PC-9 (cell line): ENCODE data around the gene CNBD2. TPM values are rescaled to one million over a fixed set of nuclear protein-coding genes. Genes with fewer than 3 reads are reported as not detected.
A peak's percentile ranks its signal among the peaks of the same experiment; 100 is the strongest.

ENCODE experiments used
- BruUV-seq: library from RNA; stranded (reverse); fragments of 400-500 nt; replicated peaks from 2 replicates; lab custom pipeline; 2021; lab: Mats Ljungman, UMichigan
- CTCF ChIA-PET: fragments of 300-600 bp; sonication (Branson Sonifier 250); formaldehyde crosslinking; loops from one replicate; lab custom pipeline; 2022; ENCODE audit warnings: antibody characterized with exemption; lab: Charles Lee
- POLR2A ChIA-PET: fragments of 300-600 bp; sonication (Branson Sonifier 250); formaldehyde crosslinking; loops from one replicate; lab custom pipeline; 2022; ENCODE audit warnings: antibody characterized with exemption; ENCODE audit not compliant: unreplicated experiment; lab: Charles Lee
- DNase-seq, 2 experiments: peaks; one replicate each; pipeline versions ENCODE4 v3.0.0 to v3.0.0-alpha.2; 2015 to 2022; ENCODE audit warnings: mixed read lengths in 1 of 2
- H2AFZ ChIP-seq: fragments of 200-600 bp; sonication (generic); 2 replicates; pipeline ENCODE4 v1.8.1; 2017; ENCODE audit warnings: antibody characterized with exemption
- H3F3A ChIP-seq: fragments of 200-600 bp; sonication (generic); 2 replicates; pipeline ENCODE4 v1.8.1; 2017; ENCODE audit warnings: antibody characterized with exemption, mild to moderate bottlenecking, low read depth; ENCODE audit not compliant: insufficient read depth
- H3K27ac ChIP-seq: fragments of 200-600 bp; sonication (generic); 2 replicates; pipeline ENCODE4 v1.6.1; 2016; ENCODE audit warnings: mixed run types
- H3K27me3 ChIP-seq: fragments of 200-600 bp; sonication (generic); 2 replicates; pipeline ENCODE4 v1.6.1; 2016; ENCODE audit warnings: low read depth, mixed run types; ENCODE audit not compliant: insufficient read depth
- H3K36me3 ChIP-seq: fragments of 200-600 bp; sonication (generic); 2 replicates; pipeline ENCODE4 v1.6.1; 2016; ENCODE audit warnings: low read depth, mixed run types
- H3K4me1 ChIP-seq: fragments of 200-600 bp; sonication (generic); replicated peaks from 2 replicates; pipeline ENCODE4 v1.6.1; 2016; ENCODE audit warnings: mixed run types; ENCODE audit not compliant: insufficient read depth
- H3K4me2 ChIP-seq: fragments of 200-600 bp; sonication (generic); 2 replicates; pipeline ENCODE4 v1.6.1; 2017; ENCODE audit warnings: mixed run types
- H3K4me3 ChIP-seq: fragments of 200-600 bp; sonication (generic); 2 replicates; pipeline ENCODE4 v1.6.1; 2016; ENCODE audit warnings: mixed run types
- H3K79me2 ChIP-seq: fragments of 200-600 bp; sonication (generic); 2 replicates; pipeline ENCODE4 v1.6.1; 2017; ENCODE audit warnings: low read depth, mixed run types
- H3K9me2 ChIP-seq: fragments of 200-600 bp; sonication (generic); 2 replicates; pipeline ENCODE4 v1.8.1; 2017; ENCODE audit warnings: mild to moderate bottlenecking; ENCODE audit not compliant: insufficient read depth
- H3K9me3 ChIP-seq: fragments of 200-600 bp; sonication (generic); 2 replicates; pipeline ENCODE4 v1.8.1; 2016; ENCODE audit warnings: low read depth; ENCODE audit not compliant: insufficient read depth
- H4K20me1 ChIP-seq: fragments of 200-600 bp; sonication (generic); 2 replicates; pipeline ENCODE4 v1.8.1; 2017; ENCODE audit not compliant: insufficient read depth
- EZH2 ChIP-seq: fragments of 200-600 bp; sonication (generic); IDR thresholded peaks from 2 replicates; pipeline ENCODE4 v1.8.0; 2017; ENCODE audit warnings: antibody characterized with exemption, low read depth
- intact Hi-C: fragments of 100-400 bp; cut with micrococcal nuclease; formaldehyde crosslinking; loops from one replicate; pipeline ENCODE4 v1.10.0; 2022; ENCODE audit not compliant: unreplicated experiment
- total RNA-seq: library from RNA; stranded (reverse); gene quantifications from 2 replicates; pipeline ENCODE4 v1.2.3, GENCODE V29; 2021
- TF ChIP-seq, protein P1 (sequence below): fragments of 200-600 bp; sonication (generic); conservative IDR thresholded peaks from 2 replicates; pipeline ENCODE4 v1.6.1; 2017; ENCODE audit warnings: mixed run types, antibody characterized with exemption, mild to moderate bottlenecking, moderate library complexity

Gene CNBD2
- total RNA-seq, 1 experiment from 2014 or later, result 7.3 TPM

DNA sequence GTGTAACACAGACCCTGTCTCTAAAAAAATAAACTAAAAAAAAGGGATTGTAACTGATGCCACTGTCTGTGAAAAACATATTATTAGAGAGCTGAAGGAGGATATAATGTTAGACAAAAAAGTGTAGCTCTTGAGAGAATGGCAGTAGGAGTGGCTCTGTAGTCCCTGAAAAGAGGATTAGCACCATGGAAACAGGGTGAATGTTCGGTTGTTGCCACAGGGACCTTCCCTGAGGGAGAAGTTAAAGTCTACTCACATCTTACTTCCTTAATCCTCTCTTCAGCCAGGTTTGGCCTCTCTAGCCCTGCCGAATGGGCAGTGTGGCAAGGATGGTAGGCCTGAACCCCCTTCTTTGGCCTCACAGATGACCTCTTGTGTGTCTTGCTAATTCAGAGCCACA lies 26.1 kb upstream of the CNBD2 start:
- Histone ChIP-seq H3K27ac (no peak overlapping the region), H3F3A (no peaks in the 10 kb centered on the region), H3K36me3 (no peaks in the 10 kb centered on the region), H3K4me3 (no peak overlapping the region), H3K9me2 (no peaks in the 10 kb centered on the region), H3K4me1 (no peaks in the 10 kb centered on the region), H3K79me2 (no peaks in the 10 kb centered on the region), H3K27me3 (no peaks in the 10 kb centered on the region), H3K9me3 (no peaks in the 10 kb centered on the region), H3K4me2 (no peak overlapping the region), H4K20me1 (no peaks in the 10 kb centered on the region), H2AFZ (no peak overlapping the region)
- intact Hi-C loops, result no loop called here
- POLR2A ChIA-PET, result interaction anchor here (0.6 kb wide), 2 partner anchors 281 to 1949 kb away, joined by 3 to 5 read pairs; no protein-coding TSS in a partner anchor
- TF ChIP-seq, protein P1, sequence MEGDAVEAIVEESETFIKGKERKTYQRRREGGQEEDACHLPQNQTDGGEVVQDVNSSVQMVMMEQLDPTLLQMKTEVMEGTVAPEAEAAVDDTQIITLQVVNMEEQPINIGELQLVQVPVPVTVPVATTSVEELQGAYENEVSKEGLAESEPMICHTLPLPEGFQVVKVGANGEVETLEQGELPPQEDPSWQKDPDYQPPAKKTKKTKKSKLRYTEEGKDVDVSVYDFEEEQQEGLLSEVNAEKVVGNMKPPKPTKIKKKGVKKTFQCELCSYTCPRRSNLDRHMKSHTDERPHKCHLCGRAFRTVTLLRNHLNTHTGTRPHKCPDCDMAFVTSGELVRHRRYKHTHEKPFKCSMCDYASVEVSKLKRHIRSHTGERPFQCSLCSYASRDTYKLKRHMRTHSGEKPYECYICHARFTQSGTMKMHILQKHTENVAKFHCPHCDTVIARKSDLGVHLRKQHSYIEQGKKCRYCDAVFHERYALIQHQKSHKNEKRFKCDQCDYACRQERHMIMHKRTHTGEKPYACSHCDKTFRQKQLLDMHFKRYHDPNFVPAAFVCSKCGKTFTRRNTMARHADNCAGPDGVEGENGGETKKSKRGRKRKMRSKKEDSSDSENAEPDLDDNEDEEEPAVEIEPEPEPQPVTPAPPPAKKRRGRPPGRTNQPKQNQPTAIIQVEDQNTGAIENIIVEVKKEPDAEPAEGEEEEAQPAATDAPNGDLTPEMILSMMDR, result no peak
- TF ChIP-seq EZH2, result no peak
- CTCF ChIA-PET, result interaction anchor here (0.6 to 0.7 kb wide), 2 partner anchors 269 to 270 kb away, joined by 3 to 5 read pairs; no protein-coding TSS in a partner anchor
- peak in 1 of 2 experiments; percentile 43 for DNase-seq
- no TSS peak for BruUV-seq

DNA sequence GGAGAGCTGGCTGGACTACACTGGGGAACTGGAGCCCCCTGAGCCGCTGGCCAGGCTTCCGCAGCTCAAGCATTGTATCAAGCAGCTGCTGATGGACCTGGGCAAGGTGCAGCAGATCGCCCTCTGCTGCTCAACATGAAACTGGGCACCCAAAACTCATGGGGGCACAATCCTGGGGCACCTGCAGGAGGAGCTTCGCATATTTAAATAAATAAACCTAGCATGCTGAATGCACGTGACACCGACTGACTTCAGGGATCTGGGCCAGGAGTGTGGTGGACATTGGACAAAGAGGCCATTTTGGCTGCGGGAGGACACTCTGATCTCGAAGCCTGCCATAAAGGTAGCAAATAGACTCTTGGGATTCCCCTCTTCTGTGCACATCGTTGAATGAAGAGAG lies 20.9 kb upstream of the CNBD2 start:
- Histone ChIP-seq H3K4me2 (no peak overlapping the region), H3K79me2 (peaks cover 10% of the 10 kb centered on the region), H3K27me3 (no peaks in the 10 kb centered on the region), H3K9me2 (no peaks in the 10 kb centered on the region), H3K27ac (no peak overlapping the region), H3K36me3 (no peaks in the 10 kb centered on the region), H4K20me1 (peaks cover under 1% of the 10 kb centered on the region; the same call in 1 of the 2 replicates), H3K4me1 (peaks cover 9% of the 10 kb centered on the region), H2AFZ (no peak overlapping the region), H3F3A (peaks cover 20% of the 10 kb centered on the region), H3K9me3 (no peaks in the 10 kb centered on the region), H3K4me3 (no peak overlapping the region)
- ChIA-PET CTCF (interaction anchor here (0.6 to 1.1 kb wide), 4 partner anchors 50 to 319 kb away, joined by 3 to 11 read pairs (median 4); partner anchors contain the start of gene RBM39), POLR2A (no interaction called here)
- DNase-seq, result peak in 1 of 2 experiments; percentile 27
- TF ChIP-seq, protein P1, result peak; percentile 53
- TF ChIP-seq EZH2, result no peak
- intact Hi-C loops, result no loop called here
- no TSS peak for BruUV-seq

DNA sequence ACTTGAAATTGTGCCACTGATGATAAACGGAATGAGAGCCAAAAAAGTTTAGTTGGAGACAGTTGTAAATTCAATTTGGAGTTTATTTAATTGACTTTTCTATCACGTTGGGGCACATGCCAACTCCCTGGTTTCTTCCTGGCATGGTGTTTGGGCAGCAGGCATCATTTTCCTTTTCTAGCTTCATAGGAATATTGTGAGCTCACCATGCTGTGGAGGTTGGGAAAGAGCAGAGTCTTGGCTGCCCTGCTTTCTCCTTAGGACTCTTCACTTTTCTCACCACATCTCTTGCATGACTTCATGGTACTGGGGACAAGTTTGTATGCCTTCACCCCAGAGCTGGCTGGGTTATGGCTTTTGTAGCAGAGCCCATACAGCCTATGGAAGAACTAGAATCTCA lies 20.5 kb upstream of the CNBD2 start:
- no TSS peak for BruUV-seq
- no peak for DNase-seq
- ChIA-PET POLR2A (no interaction called here), CTCF (interaction anchor here (0.6 to 1.1 kb wide), 3 partner anchors 51 to 229 kb away, joined by 3 to 11 read pairs (median 5); partner anchors contain the start of gene RBM39)
- H3K4me1 ChIP-seq, result peaks cover 13% of the 10 kb centered on the region
- no peaks in the 10 kb centered on the region for H3K9me3 ChIP-seq
- TF ChIP-seq, protein P1, result no peak
- no peak for TF ChIP-seq EZH2
- intact Hi-C loops, result no loop called here
- H3F3A ChIP-seq, result peaks cover 24% of the 10 kb centered on the region
- no peaks in the 10 kb centered on the region for H3K27me3 ChIP-seq
- no peak overlapping the region for H2AFZ ChIP-seq
- H3K4me3 ChIP-seq, result no peak overlapping the region
- no peak overlapping the region for H3K27ac ChIP-seq
- no peaks in the 10 kb centered on the region for H3K36me3 ChIP-seq
- H4K20me1 ChIP-seq, result peaks cover 5% of the 10 kb centered on the region; the same call in 1 of the 2 replicates
- H3K9me2 ChIP-seq, result no peaks in the 10 kb centered on the region
- peaks cover 14% of the 10 kb centered on the region for H3K79me2 ChIP-seq
- H3K4me2 ChIP-seq, result no peak overlapping the region
